HepG2 (cell line): ENCODE measurements around the gene URI1.

ENCODE experiments used
- CEBPB ChIP-seq: IDR thresholded peaks from 2 replicates; pipeline ENCODE4 v1.6.1; 2011; ENCODE audit warnings: low read depth, low read length, improper control_type of control experiment, borderline replicate concordance
- ELF4 ChIP-seq: sonication (generic); formaldehyde crosslinking; IDR thresholded peaks from 2 replicates; pipeline ENCODE4 v1.5.0; 2020; ENCODE audit warnings: missing genetic modification reagents, mild to moderate bottlenecking, moderate library complexity, borderline replicate concordance
- FOSL2 ChIP-seq: sonication (generic); formaldehyde crosslinking; IDR thresholded peaks from 2 replicates; pipeline ENCODE4 v1.4.0; 2020; ENCODE audit warnings: missing genetic modification reagents
- FOXJ3 ChIP-seq: sonication (generic); formaldehyde crosslinking; IDR thresholded peaks from 2 replicates; pipeline ENCODE4 v1.4.0; 2020; ENCODE audit warnings: missing genetic modification reagents, mild to moderate bottlenecking, borderline replicate concordance
- HNRNPLL ChIP-seq: fragments of 200-400 bp; formaldehyde crosslinking; IDR thresholded peaks from 2 replicates; pipeline ENCODE4 v1.6.1; 2017; ENCODE audit warnings: mild to moderate bottlenecking, low read depth, low read length; ENCODE audit not compliant: poor library complexity, severe bottlenecking
- RAD21 ChIP-seq: fragments of 450-650 bp; formaldehyde crosslinking; IDR thresholded peaks from 2 replicates; pipeline ENCODE4 v1.5.0; 2020; ENCODE audit warnings: mild to moderate bottlenecking
- REXO4 ChIP-seq: sonication (generic); formaldehyde crosslinking; IDR thresholded peaks from 2 replicates; pipeline ENCODE4 v1.8.0; 2022; ENCODE audit warnings: missing genetic modification reagents, mild to moderate bottlenecking, borderline replicate concordance
- TFDP1 ChIP-seq: IDR thresholded peaks from 2 replicates; pipeline ENCODE4 v1.6.1; 2016; ENCODE audit warnings: missing compliant biosample characterization, missing genetic modification reagents, borderline replicate concordance
- ZNF256 ChIP-seq: sonication (generic); formaldehyde crosslinking; conservative IDR thresholded peaks from 2 replicates; pipeline ENCODE4 v1.4.0; 2020; ENCODE audit warnings: missing genetic modification reagents
- ZZZ3 ChIP-seq: sonication (generic); formaldehyde crosslinking; IDR thresholded peaks from 2 replicates; pipeline ENCODE4 v1.4.0; 2020; ENCODE audit warnings: missing genetic modification reagents, mild to moderate bottlenecking, borderline replicate concordance
- TF ChIP-seq, protein P1 (sequence below): sonication (generic); formaldehyde crosslinking; IDR thresholded peaks from 2 replicates; pipeline ENCODE4 v1.5.1; 2020; ENCODE audit warnings: mild to moderate bottlenecking, missing genetic modification reagents, borderline replicate concordance

- TF ChIP-seq, protein P1, sequence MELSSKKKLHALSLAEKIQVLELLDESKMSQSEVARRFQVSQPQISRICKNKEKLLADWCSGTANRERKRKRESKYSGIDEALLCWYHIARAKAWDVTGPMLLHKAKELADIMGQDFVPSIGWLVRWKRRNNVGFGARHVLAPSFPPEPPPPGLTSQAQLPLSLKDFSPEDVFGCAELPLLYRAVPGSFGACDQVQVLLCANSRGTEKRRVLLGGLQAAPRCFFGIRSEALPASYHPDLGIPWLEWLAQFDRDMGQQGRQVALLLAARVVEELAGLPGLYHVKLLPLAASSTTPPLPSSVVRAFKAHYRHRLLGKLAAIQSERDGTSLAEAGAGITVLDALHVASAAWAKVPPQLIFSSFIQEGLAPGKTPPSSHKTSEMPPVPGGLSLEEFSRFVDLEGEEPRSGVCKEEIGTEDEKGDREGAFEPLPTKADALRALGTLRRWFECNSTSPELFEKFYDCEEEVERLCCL: no peak
- no peak for TF ChIP-seq ZNF256
- no peak for TF ChIP-seq CEBPB
- TF ChIP-seq ELF4 (CRISPR knock-in tag): no peak
- TF ChIP-seq FOSL2 (CRISPR knock-in tag): no peak
- no peak for TF ChIP-seq ZZZ3 (CRISPR knock-in tag)
- no peak for TF ChIP-seq RAD21
- no peak for TF ChIP-seq TFDP1 (CRISPR knock-in tag)
- TF ChIP-seq HNRNPLL: no peak
- TF ChIP-seq FOXJ3 (CRISPR knock-in tag): no peak
- TF ChIP-seq REXO4 (CRISPR knock-in tag): no peak
Measured at GRCh38 chr19:30054210-30054609, 112.2 kb downstream of the URI1 start.
